Left renal pelvis (tissue), 4 donors: ENCODE data around the gene ECHDC1. TPM values are rescaled to one million over a fixed set of nuclear protein-coding genes. Genes with fewer than 3 reads are reported as not detected.

Source experiments
- DNase-seq, 4 donors: peaks; one replicate each; pipeline ENCODE4 v3.0.0-alpha.2; 2013; ENCODE audit warnings: low read depth in 4 of 4, low spot score in 3 of 4
- polyA plus RNA-seq, 4 donors: library from polyadenylated mRNA; unstranded; fragments of 120-200 nt; gene quantifications; one replicate each; pipeline ENCODE4 v1.2.1, GENCODE V29; 2013; ENCODE audit not compliant: insufficient read length in 4 of 4

Gene ECHDC1
- polyA plus RNA-seq, 4 donors: 65.5 to 99.0 (median 89.8) TPM

DNA sequence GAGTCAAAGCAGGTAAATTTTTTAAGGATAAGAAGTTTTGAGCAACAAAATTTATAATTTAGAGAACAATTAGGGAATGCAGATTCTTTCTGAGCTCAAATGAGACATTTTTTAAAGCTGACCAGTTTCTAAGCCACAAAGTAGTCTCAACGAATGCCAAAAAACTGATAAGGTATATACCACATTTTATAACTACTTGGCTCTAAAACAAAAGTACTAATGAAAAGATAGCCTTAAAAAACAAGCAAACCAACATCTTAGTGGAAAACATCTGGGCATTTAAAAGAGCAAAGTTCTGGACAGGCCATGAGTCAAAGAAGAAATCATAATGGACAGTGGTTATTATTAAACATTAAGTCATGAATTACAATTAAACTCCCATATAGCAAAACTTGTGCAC, 99.9 kb downstream of the ECHDC1 start:
- DNase-seq: no peak

Other genes with a start within 250 kb of the ECHDC1 start
- gene RSPO3, start 224.9 kb downstream of the ECHDC1 start, polyA plus RNA-seq: 100 to 1,000 TPM in 1 of 4 donors, 10 to 100 TPM in 3; 18.9 to 299 (median 39.4) TPM
- 100 to 1,000 TPM in 1 of 4 donors, 10 to 100 TPM in 3; 81.0 to 101 (median 86.6) TPM for gene RNF146, start 76.7 kb downstream of the ECHDC1 start, polyA plus RNA-seq
- gene KIAA0408, start 115.8 kb upstream of the ECHDC1 start, polyA plus RNA-seq: 1 to 10 TPM; 3.2 to 4.3 (median 3.9) TPM
- 1 to 10 TPM in 3 of 4 donors, under 1 TPM in 1; 0.38 to 1.1 (median 1.0) TPM for gene C6orf58, start 233.6 kb upstream of the ECHDC1 start, polyA plus RNA-seq